B cell (primary cell): ENCODE data around the gene ITGAE. TPM values are rescaled to one million over a fixed set of nuclear protein-coding genes. Genes with fewer than 3 reads are reported as not detected.
A peak's percentile ranks its signal among the peaks of the same experiment; 100 is the strongest.

Experiments
- ATAC-seq: fragments of 200-7000 bp; cut with Tn5 transposase; one replicate; pipeline ENCODE4 v1.10.0; 2021; ENCODE audit warnings: low read depth, mild to moderate bottlenecking, moderate number of reproducible peaks, moderate library complexity
- CTCF ChIA-PET: fragments of 350-600 bp; sonication (Branson Sonifier 250); formaldehyde crosslinking; loops from one replicate; lab custom pipeline; 2021; ENCODE audit warnings: antibody characterized with exemption, inconsistent platforms; lab: Charles Lee
- POLR2A ChIA-PET: fragments of 350-600 bp; sonication (Branson Sonifier 250); formaldehyde crosslinking; loops from one replicate; lab custom pipeline; 2021; ENCODE audit warnings: antibody characterized with exemption; lab: Charles Lee
- DNase-seq: peaks from one replicate; pipeline ENCODE4 v3.0.0; 2013
- H2AFZ ChIP-seq: 2 replicates; pipeline ENCODE4 v1.6.1; 2012; ENCODE audit warnings: mild to moderate bottlenecking, low read depth, low read length; ENCODE audit not compliant: insufficient read depth, poor library complexity, severe bottlenecking
- H3K27ac ChIP-seq, 2 donors: 1 replicate in 1 of 2; 2 replicates in 1 of 2; pipeline ENCODE4 v1.5.1; 2012 to 2013; ENCODE audit warnings: low read length in 2 of 2, mild to moderate bottlenecking in 2 of 2, moderate library complexity in 1 of 2
- H3K27me3 ChIP-seq, 4 experiments: fragments of 200-600 bp in 1 of 4; sonication (generic) in 1 of 4; replicated peaks in 1 of 4; 1 replicate in 2 of 4; 2 replicates in 2 of 4; pipeline versions ENCODE4 v1.6.1 to v1.7.0; 2013 to 2016; ENCODE audit warnings: low read length in 3 of 4, mild to moderate bottlenecking in 2 of 4, mixed read lengths in 1 of 4, moderate library complexity in 1 of 4; ENCODE audit not compliant: insufficient read depth in 4 of 4, control insufficient read depth in 3 of 4; ENCODE audit errors: control extremely low read depth in 1 of 4
- H3K36me3 ChIP-seq, 2 experiments: replicated peaks in 1 of 2; 1 replicate in 1 of 2; 2 replicates in 1 of 2; pipeline versions ENCODE4 v1.6.1 to v1.7.1; 2013; ENCODE audit warnings: low read length in 1 of 2; ENCODE audit not compliant: insufficient read depth in 2 of 2, control insufficient read depth in 1 of 2; ENCODE audit errors: control extremely low read depth in 1 of 2, extremely low read depth in 1 of 2
- H3K4me1 ChIP-seq, 2 donors: fragments of 200-600 bp in 1 of 2; sonication (generic) in 1 of 2; 1 replicate in 1 of 2; 2 replicates in 1 of 2; pipeline versions ENCODE4 v1.5.1 to v1.6.1; 2013 to 2017; ENCODE audit warnings: low read length in 2 of 2; ENCODE audit not compliant: control insufficient read depth in 2 of 2, insufficient read depth in 2 of 2
- H3K4me2 ChIP-seq: replicated peaks from 2 replicates; pipeline ENCODE3; 2012; ENCODE audit warnings: mild to moderate bottlenecking, low read depth, low read length; ENCODE audit not compliant: poor library complexity, severe bottlenecking
- H3K4me3 ChIP-seq, 5 experiments: fragments of 200-600 bp in 1 of 5; sonication (generic) in 1 of 5; 1 replicate in 3 of 5; 2 replicates in 2 of 5; pipeline versions ENCODE4 v1.5.1 to v1.7.0; 2011 to 2016; ENCODE audit warnings: low read length in 4 of 5, mild to moderate bottlenecking in 4 of 5, low read depth in 2 of 5, control low read depth in 1 of 5, moderate library complexity in 1 of 5; ENCODE audit not compliant: insufficient read depth in 1 of 5; ENCODE audit errors: control extremely low read depth in 1 of 5, extremely low read depth in 1 of 5
- H3K79me2 ChIP-seq: fragments of 200-600 bp; sonication (generic); one replicate; pipeline ENCODE4 v1.6.0; 2016; ENCODE audit warnings: low read length; ENCODE audit not compliant: control insufficient read depth, insufficient read depth
- H3K9ac ChIP-seq: fragments of 200-600 bp; sonication (generic); 2 replicates; pipeline ENCODE4 v1.6.1; 2017; ENCODE audit warnings: mild to moderate bottlenecking, low read length, moderate library complexity
- H3K9me3 ChIP-seq, 3 donors: one replicate each; pipeline versions ENCODE4 v1.6.1 to v1.7.1; 2013; ENCODE audit warnings: low read length in 2 of 3; ENCODE audit not compliant: control insufficient read depth in 2 of 3, insufficient read depth in 1 of 3; ENCODE audit errors: control extremely low read depth in 1 of 3
- H4K20me1 ChIP-seq: 2 replicates; pipeline ENCODE4 v1.6.0; 2012; ENCODE audit warnings: mild to moderate bottlenecking, low read length; ENCODE audit not compliant: insufficient read depth, control insufficient read depth, poor library complexity, severe bottlenecking
- H3K27ac Mint-ChIP-seq: one replicate; pipeline ENCODE4 v1.8.0; 2021; ENCODE audit warnings: mixed read lengths
- H3K27me3 Mint-ChIP-seq: one replicate; pipeline ENCODE4 v1.8.0; 2021; ENCODE audit warnings: mixed read lengths
- H3K4me1 Mint-ChIP-seq: one replicate; pipeline ENCODE4 v1.8.0; 2021; ENCODE audit warnings: mixed read lengths
- H3K4me3 Mint-ChIP-seq: one replicate; pipeline ENCODE4 v1.8.0; 2021; ENCODE audit warnings: mixed read lengths
- H3K9me3 Mint-ChIP-seq: one replicate; pipeline ENCODE4 v1.8.0; 2022; ENCODE audit warnings: mixed read lengths; ENCODE audit not compliant: insufficient read depth
- CTCF ChIP-seq: fragments of 200-600 bp; IDR thresholded peaks from one replicate; pipeline ENCODE4 v1.8.0; 2022; ENCODE audit warnings: antibody characterized with exemption, mild to moderate bottlenecking
- EZH2 ChIP-seq: IDR thresholded peaks from 2 replicates; pipeline ENCODE4 v1.6.1; 2012; ENCODE audit warnings: borderline replicate concordance, low read depth, mild to moderate bottlenecking, moderate library complexity, low read length; ENCODE audit not compliant: insufficient read depth, poor library complexity, severe bottlenecking
- WGBS: methylation state at CpG from one replicate; pipeline ENCODE4 v1.1.5; 2013; ENCODE audit warnings: missing lambda C conversion rate; ENCODE audit not compliant: insufficient coverage; 5-methylcytosine and 5-hydroxymethylcytosine counted together
- intact Hi-C: fragments of 100-400 bp; cut with micrococcal nuclease; formaldehyde crosslinking; loops from one replicate; pipeline ENCODE4 v1.10.0; 2022
- polyA plus RNA-seq: library from polyadenylated mRNA; depleted of rRNA; stranded (reverse); fragments of >200 nt; gene quantifications from 2 replicates; pipeline ENCODE4 v1.2.3, GENCODE V29; 2012
- total RNA-seq, 2 donors: library from RNA; stranded (reverse); fragments of 120-200 nt in 1 of 2; gene quantifications; 1 replicate in 1 of 2; 2 replicates in 1 of 2; pipeline versions ENCODE4 v1.2.3 to v1.2.4, GENCODE V29; 2013 to 2022

Gene ITGAE
- total and polyA plus RNA-seq, 2 donors (not counting 1 experiment from before 2014, with no cell fraction given): 48.2 to 95.6 TPM

DNA sequence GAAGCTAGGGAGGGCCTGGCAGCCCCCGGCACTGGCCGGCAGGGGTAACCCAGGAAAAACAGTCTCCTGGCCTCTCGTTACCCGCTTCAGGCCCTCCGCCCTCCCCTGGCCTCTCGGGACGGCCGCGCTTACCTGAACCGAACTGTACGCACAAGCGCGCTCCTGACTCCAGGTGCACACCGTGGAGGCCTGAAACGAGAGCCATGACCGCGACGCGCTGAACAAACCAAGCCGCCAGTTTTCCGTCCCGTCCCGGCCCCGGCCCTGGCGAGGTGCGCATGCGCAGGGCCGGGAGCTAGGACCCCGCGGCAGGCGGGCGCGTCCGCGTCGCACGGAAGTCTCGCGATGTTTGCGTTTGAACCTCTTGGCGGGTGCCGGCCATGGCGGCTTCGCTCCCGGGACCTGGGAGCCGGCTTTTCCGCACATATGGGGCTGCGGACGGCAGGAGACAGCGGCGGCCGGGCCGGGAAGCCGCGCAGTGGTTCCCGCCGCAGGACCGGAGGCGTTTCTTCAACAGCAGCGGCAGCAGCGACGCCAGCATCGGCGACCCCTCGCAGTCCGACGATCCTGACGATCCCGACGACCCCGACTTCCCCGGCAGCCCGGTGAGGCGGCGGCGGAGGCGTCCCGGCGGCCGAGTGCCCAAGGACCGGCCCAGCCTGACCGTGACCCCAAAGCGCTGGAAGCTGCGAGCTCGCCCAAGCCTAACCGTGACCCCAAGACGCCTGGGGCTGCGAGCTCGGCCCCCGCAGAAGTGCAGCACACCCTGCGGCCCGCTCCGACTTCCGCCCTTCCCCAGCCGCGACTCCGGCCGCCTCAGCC, 77.2 kb downstream of the ITGAE start, which contains the start of gene HASPIN:
HASPIN (plus strand) TSS at position 348 of the 822 bp plus-strand sequence; CDS start at position 381, 33 bp downstream.
- Histone ChIP-seq H4K20me1 (no peaks in the 10 kb centered on the region), H3K4me3 (peak within 1 kb of the TSS; percentile 76 to 96 (median 91)), H3K4me2 (peak within 1 kb of the TSS; percentile 93), H3K36me3 (peaks cover 0 to 12% of the 10 kb centered on the region in 2 experiments), H3K79me2 (peaks cover 72% of the 10 kb centered on the region), H3K9ac (peak within 1 kb of the TSS; percentile 81), H3K27me3 (no peaks in the 10 kb centered on the region), H3K9me3 (no peaks in the 10 kb centered on the region), H3K27ac (peak within 1 kb of the TSS; percentile 49 to 78), H3K4me1 (peaks cover 48 to 69% of the 10 kb centered on the region in 2 donors), H2AFZ (peak within 1 kb of the TSS; percentile 89)
- Mint-ChIP-seq H3K27ac (peak within 1 kb of the TSS; percentile 94), H3K27me3 (no peaks in the 10 kb centered on the region), H3K9me3 (no peaks in the 10 kb centered on the region), H3K4me1 (peaks cover 60% of the 10 kb centered on the region), H3K4me3 (peak within 1 kb of the TSS; percentile 96)
- peak; percentile 26 for TF ChIP-seq CTCF
- TF ChIP-seq EZH2: no peak
- ChIA-PET POLR2A (interaction anchor here (0.6 to 4.2 kb wide), 7 partner anchors 8 to 48 kb away, joined by 3 to 28 read pairs (median 3); partner anchors contain the start of gene P2RX5), CTCF (interaction anchor here (0.6 to 3.0 kb wide), 18 partner anchors 8 to 351 kb away, joined by 3 to 31 read pairs (median 5); partner anchors contain the start of genes CTNS, P2RX5 and SHPK)
- DNase-seq (peak; percentile 95), ATAC-seq (peak; percentile 72)
- intact Hi-C loops: loop anchor here (1.0 to 2.0 kb wide), 4 partner anchors 12 to 41 kb away; partner anchors contain the start of gene P2RX5
- WGBS: under 1% methylated on average over 98 of the region's 98 CpGs
